PC-3 (cell line): ENCODE results near the gene TOR1B.

Experiments
- CTCF ChIP-seq: fragments of 300-600 bp; sonication (generic); conservative IDR thresholded peaks from 2 replicates; pipeline ENCODE4 v1.5.1; 2017; ENCODE audit warnings: antibody characterized with exemption, low read depth, mild to moderate bottlenecking, low read length
- EZH2 ChIP-seq: fragments of 300-600 bp; sonication (generic); IDR thresholded peaks from one replicate; pipeline ENCODE4 v1.6.1; 2017; ENCODE audit warnings: antibody characterized with exemption, mild to moderate bottlenecking, low read length; ENCODE audit not compliant: unreplicated experiment

DNA sequence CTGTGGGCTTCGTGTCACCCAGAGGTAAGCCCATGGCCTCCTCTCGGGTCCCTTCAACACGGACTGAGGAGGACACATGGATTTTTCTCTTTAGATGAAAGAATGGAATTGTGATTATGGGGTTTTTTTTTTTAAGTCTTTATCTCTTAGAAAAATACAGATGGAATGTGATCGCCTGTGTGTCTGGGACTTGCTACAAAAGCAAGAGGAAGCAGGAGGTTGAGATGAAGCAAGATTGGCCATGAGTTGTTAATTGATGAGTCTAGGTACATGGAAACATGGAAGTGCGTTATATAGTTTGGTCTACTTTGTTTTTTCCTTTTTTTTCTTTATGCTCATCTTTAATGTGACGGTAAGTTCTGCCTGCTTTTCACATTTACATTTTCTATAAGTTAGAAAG, 46.9 kb downstream of the TOR1B start:
- TF ChIP-seq EZH2 (no peak), CTCF (no peak)
